Omental fat pad (tissue), 4 donors: ENCODE measurements around the gene SIPA1L3. TPM values are rescaled to one million over a fixed set of nuclear protein-coding genes. Genes with fewer than 3 reads are reported as not detected.
"Not testable (repeated sequence)": the region's sequence is repeated elsewhere in the genome, so short reads cannot be mapped to it uniquely, and the experiment has no call there.

ENCODE experiments used
- ATAC-seq: fragments of 150-250 bp; one replicate; pipeline ENCODE4 v1.9.1; 2016; ENCODE audit warnings: mild to moderate bottlenecking, moderate library complexity; ENCODE audit not compliant: low FRiP score
- DNase-seq: peaks from one replicate; pipeline ENCODE4 v3.0.0-alpha.2; 2019; ENCODE audit warnings: low spot score
- total RNA-seq, 4 donors: library from RNA; depleted of rRNA; stranded (reverse); fragments of >200 nt; gene quantifications; one replicate each; pipeline ENCODE4 v1.1.0, GENCODE V29; 2016
- TF ChIP-seq, protein P1 (sequence below), 3 donors: fragments of 450-650 bp; IDR thresholded peaks; one replicate each; pipeline ENCODE4 v1.5.1; 2016 to 2017; ENCODE audit warnings: antibody characterized with exemption in 3 of 3, mild to moderate bottlenecking in 3 of 3, moderate library complexity in 2 of 3

SIPA1L3 gene
- total RNA-seq, 4 donors from 2014 or later = 8.9 to 14.7 (median 12.0) TPM

DNA sequence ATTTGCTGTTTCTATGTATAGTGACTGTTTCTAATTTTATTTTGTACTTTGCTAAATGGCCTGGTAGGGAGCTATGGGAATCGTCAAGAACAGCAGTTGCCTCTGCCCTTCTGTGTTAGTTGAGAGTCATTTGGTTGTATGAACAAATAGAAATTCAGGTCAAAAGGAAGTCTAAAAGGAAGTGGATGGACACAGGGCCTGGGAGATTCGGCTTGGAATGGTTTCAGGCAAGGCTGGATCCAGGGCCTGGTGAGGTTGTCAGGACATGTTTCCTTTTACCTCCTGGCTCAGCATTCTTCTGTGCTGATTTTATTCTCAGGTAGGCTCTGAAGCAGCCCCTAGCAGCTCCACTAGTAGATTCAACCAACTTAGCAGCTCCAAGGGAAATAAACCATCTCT is 118.9 kb downstream of the SIPA1L3 start:
- ATAC-seq (no peak), DNase-seq (no peak)
- TF ChIP-seq, protein P1, sequence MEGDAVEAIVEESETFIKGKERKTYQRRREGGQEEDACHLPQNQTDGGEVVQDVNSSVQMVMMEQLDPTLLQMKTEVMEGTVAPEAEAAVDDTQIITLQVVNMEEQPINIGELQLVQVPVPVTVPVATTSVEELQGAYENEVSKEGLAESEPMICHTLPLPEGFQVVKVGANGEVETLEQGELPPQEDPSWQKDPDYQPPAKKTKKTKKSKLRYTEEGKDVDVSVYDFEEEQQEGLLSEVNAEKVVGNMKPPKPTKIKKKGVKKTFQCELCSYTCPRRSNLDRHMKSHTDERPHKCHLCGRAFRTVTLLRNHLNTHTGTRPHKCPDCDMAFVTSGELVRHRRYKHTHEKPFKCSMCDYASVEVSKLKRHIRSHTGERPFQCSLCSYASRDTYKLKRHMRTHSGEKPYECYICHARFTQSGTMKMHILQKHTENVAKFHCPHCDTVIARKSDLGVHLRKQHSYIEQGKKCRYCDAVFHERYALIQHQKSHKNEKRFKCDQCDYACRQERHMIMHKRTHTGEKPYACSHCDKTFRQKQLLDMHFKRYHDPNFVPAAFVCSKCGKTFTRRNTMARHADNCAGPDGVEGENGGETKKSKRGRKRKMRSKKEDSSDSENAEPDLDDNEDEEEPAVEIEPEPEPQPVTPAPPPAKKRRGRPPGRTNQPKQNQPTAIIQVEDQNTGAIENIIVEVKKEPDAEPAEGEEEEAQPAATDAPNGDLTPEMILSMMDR (IDR thresholded peaks at IDR 0.05) = no peak

GRCh38 chr19:38028913-38029510 is 122.0 kb downstream of the SIPA1L3 start:
- DNase-seq (no peak), ATAC-seq (no peak)
- TF ChIP-seq, protein P1 (IDR thresholded peaks at IDR 0.05) = no peak

GRCh38 chr19:38030001-38030400 is 123.0 kb downstream of the SIPA1L3 start:
- not testable (repeated sequence) for DNase-seq, ATAC-seq

DNA sequence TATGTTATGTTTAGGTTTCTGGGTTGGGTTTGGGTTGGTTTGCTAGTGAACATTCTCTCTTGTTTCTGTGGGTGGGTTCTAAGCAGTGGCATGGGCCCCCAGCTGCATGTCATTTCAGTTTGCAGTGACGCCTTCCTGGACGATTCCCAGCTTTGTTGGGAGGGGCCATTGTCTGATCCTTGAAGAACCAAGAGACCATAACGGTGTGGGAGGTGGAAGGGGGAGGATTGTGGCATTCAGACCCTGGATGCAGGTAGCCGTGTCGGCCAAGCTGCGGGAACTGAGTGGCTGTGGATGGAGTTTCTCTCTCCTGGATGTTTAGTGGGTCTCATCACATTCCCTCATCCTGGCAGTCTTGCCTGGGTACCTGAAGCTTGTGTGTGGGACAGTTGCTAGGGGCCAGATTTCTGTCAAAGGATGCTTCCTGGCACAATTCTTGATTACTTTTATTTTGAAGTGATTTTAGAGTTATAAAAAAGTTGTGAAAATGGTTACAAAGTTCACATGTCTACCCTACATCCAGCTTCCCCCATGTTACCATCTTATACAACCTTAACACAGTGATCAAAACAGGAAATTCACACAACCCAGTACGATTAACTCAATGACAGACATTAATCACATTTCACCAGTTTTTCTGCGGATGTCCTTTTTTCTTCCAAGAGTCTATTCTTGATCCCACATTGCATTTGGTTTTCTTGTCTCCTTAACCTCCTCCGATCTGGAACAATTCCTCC is 123.8 kb downstream of the SIPA1L3 start:
- ATAC-seq (no peak), DNase-seq (no peak)
- TF ChIP-seq, protein P1 (IDR thresholded peaks at IDR 0.05) = no peak

GRCh38 chr19:38031423-38031770 is 124.4 kb downstream of the SIPA1L3 start:
- ATAC-seq (no peak), DNase-seq (no peak)
- TF ChIP-seq, protein P1 (IDR thresholded peaks at IDR 0.05) = no peak

GRCh38 chr19:38032151-38032550 is 125.1 kb downstream of the SIPA1L3 start:
- DNase-seq (no peak), ATAC-seq (no peak)
- TF ChIP-seq, protein P1 (IDR thresholded peaks at IDR 0.05) = no peak

GRCh38 chr19:38032951-38033350 is 125.9 kb downstream of the SIPA1L3 start:
- no peak for ATAC-seq
- DNase-seq = no peak

More at GRCh38 chr19:38032951-38033350, 125.9 kb downstream of the SIPA1L3 start:
- TF ChIP-seq, protein P1 (IDR thresholded peaks at IDR 0.05) = no peak
